HT-29 (cell line): ENCODE measurements around the gene CLEC4G. TPM values are rescaled to one million over a fixed set of nuclear protein-coding genes. Genes with fewer than 3 reads are reported as not detected.

Experiments used
- DNase-seq: peaks from one replicate; pipeline ENCODE4 v3.0.0-alpha.2; 2015; ENCODE audit warnings: low spot score
- total RNA-seq: library from RNA; depleted of rRNA; stranded (reverse); fragments of >200 nt; shearing (Covaris generic); gene quantifications from 2 replicates; pipeline ENCODE4 v1.2.3, GENCODE V29; 2014

CLEC4G gene
- total RNA-seq, 1 experiment from 2014 or later, result not detected

- DNase-seq, result no peak
These were observed 2.1 kb downstream of the CLEC4G start for GRCh38 chr19:7729831-7730285.

GRCh38 chr19:7729211-7729610, 2.7 kb downstream of the CLEC4G start:
- no peak for DNase-seq

- DNase-seq, result no peak
These were observed 6.1 kb downstream of the CLEC4G start for GRCh38 chr19:7725791-7726190.

- DNase-seq, result no peak
These were observed 9.7 kb downstream of the CLEC4G start for GRCh38 chr19:7722231-7722651.

GRCh38 chr19:7720351-7720750, 11.6 kb downstream of the CLEC4G start:
- no peak for DNase-seq

- no peak for DNase-seq
These were observed 13.2 kb downstream of the CLEC4G start for GRCh38 chr19:7718668-7719067.

GRCh38 chr19:7716762-7717161, 15.1 kb downstream of the CLEC4G start:
- DNase-seq, result no peak

- DNase-seq, result no peak
These were observed 16.2 kb downstream of the CLEC4G start for GRCh38 chr19:7715671-7716070.

- DNase-seq, result no peak
These were observed 21.3 kb downstream of the CLEC4G start for GRCh38 chr19:7710616-7711015.

GRCh38 chr19:7709932-7710460, 21.9 kb downstream of the CLEC4G start:
- DNase-seq, result no peak

- no peak for DNase-seq
These were observed 24.9 kb downstream of the CLEC4G start for GRCh38 chr19:7706955-7707456.

GRCh38 chr19:7706188-7706954, 25.5 kb downstream of the CLEC4G start:
- no peak for DNase-seq

- DNase-seq, result no peak
These were observed 26.3 kb downstream of the CLEC4G start for GRCh38 chr19:7705387-7706187.

GRCh38 chr19:7704280-7705060, 27.4 kb downstream of the CLEC4G start:
- DNase-seq, result no peak

GRCh38 chr19:7703332-7703731, 28.6 kb downstream of the CLEC4G start:
- DNase-seq, result no peak

- no peak for DNase-seq
These were observed 30.1 kb downstream of the CLEC4G start, which contains the start of gene FCER2 for GRCh38 chr19:7701654-7702457. TSS of gene FCER2 (minus strand) at chr19:7702131. CDS start at chr19:7699760, 2,371 bp downstream.

GRCh38 chr19:7701049-7701653, 30.8 kb downstream of the CLEC4G start:
- DNase-seq, result no peak

GRCh38 chr19:7699417-7700401, 32.2 kb downstream of the CLEC4G start:
- DNase-seq, result no peak

GRCh38 chr19:7699003-7699402, 32.9 kb downstream of the CLEC4G start:
- no peak for DNase-seq
